NOMO-1 treated with DMSO at 0.1 percent for 48 hours (cell line): ENCODE data around the gene GRIK4.
"Not testable (repeated sequence)": the region's sequence is repeated elsewhere in the genome, so short reads cannot be mapped to it uniquely, and the experiment has no call there.

Source experiments
- DNase-seq: peaks from one replicate; lab custom pipeline; 2025; ENCODE audit not compliant: unreplicated experiment; lab: John Stamatoyannopoulos, UW

GRIK4 gene

DNA sequence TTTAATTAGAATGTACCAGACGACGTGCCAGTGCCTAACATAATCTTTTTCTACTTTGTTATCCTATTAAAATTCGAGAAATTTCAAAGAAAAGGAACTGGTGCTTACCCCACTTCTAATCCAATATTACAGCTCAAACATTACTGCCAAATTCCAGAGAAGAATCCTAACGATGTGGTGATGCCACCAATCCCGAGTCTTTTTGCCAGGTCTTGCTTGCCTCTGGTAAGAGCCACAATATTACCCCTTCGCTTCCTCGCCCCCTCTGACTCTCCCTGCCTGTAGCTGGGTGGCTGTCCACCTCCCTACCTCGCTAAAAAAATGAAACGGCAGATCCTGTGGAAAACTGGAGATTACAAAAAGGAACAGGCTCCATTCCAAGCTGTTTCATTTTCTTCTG lies 462.9 kb downstream of the GRIK4 start:
- DNase-seq: no peak

DNA sequence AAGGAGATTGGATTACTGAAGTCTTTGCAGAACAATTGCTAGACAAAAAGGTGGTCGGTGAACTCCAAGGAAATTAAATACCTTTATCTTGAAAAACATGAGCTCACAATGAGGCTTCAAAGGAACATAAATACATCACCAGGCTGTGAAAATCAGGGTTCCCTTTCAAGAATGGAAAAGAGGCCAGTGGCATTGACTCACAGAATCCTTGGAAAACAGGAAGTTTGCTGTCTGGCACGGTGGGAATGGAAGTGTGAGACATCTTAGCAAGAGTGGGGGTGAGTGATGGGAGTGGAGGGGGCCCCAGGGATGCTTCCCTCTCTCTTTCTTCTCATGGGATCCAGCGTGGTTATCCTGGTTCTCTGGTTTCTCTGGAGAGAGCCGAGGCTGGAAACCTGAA lies 463.4 kb downstream of the GRIK4 start:
- no peak for DNase-seq

DNA sequence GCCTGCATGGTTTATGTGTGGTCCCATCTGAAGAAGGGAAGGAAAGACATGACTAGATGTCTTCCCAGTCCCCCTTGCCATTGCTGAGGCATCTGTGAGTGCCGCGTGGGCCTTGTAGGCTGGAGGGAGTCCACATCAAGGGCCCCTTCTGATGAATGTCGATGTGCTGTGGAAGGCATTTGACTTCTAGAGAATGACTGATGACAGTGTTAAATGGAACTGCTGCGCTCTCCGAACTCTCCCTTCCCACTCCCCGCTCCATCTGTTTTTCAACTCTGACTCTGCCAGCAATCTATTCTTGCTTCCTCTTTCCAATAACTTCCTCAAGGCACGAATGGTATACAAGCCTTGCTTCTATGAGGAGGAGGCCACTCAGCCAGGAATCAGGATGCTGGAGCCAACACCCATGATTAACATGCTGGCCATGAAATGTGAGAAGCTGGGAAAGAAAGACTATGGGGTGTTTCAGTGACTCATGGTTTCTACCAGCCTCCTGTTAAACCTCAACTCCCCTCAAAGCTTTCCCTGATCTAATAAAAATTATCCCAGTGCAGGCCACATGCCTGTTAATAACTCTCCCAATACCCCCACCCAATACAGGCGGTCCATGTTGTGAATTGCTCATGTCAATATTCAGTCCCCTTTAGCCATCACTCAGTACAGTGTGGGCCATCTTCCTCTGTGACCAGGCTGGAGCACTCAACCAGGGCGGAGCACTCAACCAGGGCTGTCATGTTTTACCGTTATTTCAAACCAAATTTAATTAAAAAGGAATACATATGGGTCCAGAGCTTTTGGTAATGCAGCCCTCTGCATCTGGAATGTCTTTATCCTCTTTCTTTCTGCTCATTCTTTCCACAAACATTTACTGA lies 466.0 kb downstream of the GRIK4 start:
- no peak for DNase-seq

DNA sequence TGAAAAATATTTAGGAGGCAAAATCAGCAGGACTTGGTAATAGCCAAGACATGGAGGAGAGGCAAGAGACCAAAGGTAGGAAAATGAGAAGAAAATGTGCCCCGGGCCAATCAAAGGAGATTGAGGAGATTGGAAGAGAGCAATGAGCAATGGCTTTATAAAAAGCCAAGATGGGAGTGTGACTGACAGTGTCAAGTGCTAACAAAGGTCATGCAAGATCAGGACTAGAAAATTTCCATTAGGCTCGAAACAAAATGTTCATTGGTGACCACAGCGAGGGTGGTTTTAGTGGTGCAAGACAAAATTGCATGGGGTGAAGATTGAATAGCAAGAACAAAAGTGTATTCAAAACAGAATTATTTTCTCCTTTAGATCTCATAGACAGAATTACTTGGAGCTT lies 467.2 kb downstream of the GRIK4 start:
- no peak for DNase-seq

DNA sequence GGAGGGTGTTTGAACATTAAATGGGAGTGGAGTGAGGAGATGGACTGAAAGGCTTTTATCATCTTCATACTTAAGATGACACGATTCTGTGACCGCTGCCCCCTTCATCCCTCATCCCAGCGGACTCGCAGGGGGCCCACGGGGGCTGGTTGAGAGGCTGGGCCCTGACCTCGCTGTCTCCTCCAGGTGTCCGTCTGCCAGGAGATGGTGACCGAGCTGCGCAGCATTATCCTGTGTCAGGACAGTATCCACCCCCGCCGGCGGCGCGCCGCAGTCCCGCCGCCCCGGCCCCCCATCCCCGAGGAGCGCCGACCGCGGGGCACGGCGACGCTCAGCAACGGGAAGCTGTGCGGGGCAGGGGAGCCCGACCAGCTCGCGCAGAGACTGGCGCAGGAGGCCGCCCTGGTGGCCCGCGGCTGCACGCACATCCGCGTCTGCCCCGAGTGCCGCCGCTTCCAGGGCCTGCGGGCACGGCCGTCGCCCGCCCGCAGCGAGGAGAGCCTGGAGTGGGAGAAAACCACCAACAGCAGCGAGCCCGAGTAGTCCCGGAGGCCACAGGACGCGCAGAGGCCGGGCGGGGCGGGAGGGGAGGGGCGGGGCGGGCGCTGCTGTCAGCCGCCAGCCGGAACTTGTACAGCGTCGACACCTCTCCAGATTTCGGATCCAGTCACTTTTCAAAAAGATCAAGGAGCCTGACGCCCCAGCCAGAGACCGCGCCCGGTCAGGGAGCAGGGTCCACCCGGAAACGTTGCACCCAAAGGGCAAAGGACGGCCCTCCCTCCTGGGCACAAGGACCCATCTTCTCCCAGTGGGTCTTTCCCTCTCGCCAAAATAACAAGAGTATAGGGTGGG lies 474.4 kb downstream of the GRIK4 start:
- peak; percentile 35 for DNase-seq

DNA sequence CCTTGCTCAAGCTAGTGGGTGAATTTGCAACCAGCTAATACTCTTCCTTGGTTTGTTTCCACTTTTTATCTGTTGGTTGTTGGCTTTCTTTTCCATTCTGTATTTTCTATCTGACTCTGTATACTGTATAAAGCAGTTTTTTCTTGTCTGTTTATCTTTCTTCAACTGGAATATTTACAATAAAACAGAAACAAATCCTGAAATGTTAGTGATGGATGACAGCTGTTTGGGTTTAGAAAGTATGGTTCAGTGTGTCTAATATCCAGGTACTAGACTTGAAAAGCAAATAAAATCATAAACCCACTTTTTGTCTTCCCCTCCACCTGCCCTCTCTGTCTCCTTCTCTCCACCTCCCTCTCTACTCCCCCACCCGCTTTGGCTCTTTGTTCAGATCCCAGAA lies 477.1 kb downstream of the GRIK4 start:
- DNase-seq: no peak

DNA sequence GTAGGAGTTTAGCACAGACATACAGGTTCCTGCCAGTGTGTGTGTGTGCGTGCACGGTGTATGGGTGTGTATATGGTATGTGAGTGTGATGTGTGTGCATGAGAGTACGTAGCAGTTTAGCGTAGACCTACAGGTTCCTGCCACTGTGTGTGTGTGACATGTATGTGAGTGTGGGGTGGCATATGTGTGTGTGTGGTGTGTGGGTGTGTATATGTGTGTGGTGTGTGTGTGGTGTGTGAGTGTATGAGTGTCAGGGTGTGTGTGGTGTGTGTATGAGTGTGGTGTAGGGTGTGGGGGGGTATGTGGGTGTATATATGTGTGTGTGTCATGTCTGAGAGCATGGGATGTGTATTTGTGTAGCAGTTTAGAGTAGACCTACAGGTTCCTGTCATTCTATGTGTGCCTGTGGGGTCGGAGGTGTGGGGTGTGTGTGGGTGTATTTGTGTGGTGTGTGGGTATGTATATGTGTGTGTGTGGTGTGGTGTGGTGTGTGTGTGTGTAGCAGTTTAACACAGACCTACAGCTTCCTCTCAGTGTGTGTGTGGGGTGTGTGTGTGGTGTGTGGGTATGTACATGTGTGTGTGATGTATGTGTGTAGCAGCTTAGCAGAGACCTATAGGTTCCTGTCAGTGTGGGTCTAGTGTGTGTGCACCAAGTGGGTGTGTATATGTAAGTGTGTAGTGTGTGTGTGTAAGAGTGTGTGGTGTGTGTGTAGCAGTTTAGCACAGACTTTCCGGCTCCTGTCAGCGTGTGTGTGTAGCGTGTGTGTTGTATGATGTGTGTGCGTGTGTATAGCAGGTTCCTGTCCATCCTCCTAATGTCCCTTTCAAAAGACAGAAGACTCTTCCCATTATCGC lies 480.5 kb downstream of the GRIK4 start:
- DNase-seq: no peak

DNA sequence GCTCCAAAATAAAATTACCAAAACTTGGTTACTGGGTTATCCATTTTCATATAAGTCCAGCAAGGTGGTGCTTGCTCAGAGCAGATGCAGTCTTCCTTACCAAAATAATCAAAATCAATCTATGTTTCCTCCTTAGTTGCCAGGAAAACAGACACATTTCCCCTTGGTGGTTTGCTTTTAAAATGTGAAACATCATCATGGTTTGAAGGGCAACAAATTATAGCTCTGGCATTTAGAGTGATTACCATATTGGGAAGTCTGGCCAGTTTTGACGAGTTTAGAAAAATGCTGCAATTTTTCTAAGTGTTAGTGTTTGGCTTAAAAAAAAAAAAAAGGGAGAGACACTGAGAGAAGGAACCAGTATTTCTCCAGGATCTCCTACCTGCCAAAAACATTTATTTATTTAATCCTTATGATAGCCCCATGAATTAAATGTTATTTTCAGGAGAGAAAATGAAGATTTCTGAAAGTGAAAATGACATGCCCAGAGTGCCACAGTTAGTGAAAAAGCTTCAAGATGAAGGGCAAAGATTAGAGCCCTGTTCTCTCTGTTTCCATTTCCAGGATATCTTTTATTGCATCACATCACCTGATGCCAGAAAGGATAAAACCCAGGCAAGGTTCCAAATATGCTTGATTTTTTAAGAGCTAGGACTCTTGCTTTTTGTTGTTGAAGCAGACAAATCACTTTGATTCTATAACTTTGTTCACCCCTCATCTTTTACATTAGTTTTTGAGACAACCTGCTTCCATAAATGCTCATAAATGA lies 482.7 kb downstream of the GRIK4 start:
- peak; percentile 0 for DNase-seq

DNA sequence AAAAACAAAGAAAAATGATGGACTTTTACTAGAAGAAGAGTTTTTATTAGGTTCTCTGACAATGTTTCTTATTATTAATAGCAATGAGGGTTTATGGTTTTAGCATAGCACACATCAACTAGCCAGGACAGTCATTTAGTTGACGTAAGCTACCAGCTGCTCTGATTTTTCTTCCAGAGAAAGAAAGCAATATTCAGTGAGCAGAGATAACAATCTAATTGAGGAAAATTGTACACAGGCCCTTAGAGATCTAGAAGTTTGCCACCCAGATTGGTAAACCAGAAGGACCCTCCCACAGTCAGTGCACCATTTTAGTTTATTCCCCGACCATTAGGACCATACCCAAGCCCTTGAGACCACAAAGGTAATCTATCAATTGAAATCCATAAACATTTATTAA lies 483.6 kb downstream of the GRIK4 start:
- DNase-seq: no peak

DNA sequence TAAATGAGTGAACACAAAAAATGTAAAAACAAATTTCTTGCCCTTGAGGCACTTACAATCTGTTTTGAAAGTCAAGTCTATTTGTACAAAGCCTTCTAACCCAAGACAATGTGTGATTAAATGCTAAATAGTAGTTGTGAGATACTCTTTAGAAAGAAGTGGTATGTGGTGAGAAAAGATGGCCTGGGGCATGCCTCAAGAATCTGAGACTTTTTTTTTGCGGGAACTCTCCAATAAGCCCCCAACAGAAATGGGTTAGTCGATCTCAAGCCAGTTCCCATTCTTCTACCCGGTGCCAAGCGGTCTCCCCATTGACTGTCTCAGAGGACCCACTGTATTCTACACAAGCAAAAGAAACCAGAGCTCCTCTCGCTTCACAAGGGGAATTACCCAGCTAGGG lies 485.4 kb downstream of the GRIK4 start:
- no peak for DNase-seq

DNA sequence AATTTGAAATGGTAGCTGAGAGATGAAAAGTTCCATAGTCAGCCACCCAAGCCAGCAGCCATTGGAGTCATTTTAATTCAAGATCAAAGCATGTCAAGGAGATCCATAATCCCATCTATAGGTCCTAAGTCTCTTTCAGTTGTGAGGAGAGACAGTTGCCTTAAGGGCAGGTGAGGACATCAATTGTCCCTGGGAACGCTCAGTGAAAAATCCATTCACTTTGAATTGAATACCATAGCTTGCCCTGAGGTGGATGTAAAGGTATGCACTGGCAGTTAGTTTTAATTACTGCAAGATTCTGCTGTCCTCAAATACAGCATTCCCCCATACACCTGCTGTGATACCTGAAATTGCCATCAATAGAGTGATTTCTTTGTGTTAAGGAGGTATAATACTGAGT lies 487.0 kb downstream of the GRIK4 start:
- DNase-seq: no peak

DNA sequence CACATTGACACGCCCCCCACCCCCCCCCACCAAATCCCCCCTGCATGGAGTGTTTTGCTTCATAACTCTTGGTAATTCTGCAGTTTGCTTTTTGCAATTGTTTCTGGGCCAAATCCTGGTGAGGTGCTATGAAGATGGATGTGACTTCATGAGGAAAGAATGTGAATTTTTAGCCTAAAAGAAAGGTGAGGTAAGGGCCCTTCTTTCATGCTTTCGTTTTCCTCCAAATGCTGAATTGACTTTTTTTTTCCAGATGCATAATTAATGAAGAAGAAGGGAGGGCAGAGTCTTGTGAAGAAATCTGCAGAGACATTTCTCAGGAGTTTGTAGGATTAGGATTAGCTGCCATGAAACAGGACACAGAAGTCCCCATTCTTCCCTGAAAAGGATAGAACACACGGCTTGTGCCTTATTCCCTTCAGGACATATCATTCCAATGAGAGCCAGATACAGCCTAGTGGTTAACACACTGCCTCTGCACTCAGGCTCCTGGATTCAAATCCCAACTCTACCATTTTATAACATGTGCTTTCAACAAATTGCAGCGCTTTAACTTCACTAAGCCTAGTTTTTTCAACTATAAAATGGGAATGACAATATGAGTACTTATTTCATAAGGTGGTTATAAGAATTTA lies 492.8 kb downstream of the GRIK4 start:
- DNase-seq: no peak

DNA sequence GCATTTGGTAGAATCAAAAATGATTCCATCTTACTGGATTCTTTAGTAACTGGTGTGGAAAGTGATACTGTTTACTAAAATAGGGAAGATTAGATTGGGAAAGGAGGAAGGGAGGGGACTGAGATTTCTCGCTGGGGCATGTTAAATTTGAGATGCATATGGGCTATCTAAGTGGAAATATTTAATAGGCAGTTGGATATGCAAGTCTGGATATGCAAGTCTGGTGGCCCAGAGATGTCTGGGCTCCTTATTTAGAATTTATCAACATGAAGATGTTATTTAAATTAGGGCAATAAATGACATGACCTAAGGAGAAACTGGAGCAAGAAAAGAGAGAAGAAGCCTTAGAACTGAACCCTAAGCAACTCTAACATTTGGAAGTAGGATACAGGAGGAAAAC lies 495.4 kb downstream of the GRIK4 start:
- no peak for DNase-seq

DNA sequence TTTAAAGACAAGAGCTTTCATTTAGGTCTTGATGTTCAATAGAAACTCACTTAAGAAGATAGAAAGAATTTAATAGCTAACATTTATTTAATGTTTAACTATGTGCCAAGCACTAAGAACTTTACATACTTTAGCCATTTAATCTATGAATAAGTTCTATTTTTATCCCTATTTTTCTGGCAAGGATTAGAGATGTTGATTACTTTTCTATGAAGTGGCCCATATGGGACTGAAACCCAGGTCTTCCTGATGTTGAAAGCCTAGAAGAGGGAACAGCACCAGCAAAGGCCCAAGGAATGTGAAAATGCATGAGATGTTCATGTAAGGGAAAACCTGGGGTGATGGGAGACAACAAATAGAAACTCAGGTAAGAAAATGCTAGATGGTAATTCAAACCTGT lies 497.0 kb downstream of the GRIK4 start:
- no peak for DNase-seq

DNA sequence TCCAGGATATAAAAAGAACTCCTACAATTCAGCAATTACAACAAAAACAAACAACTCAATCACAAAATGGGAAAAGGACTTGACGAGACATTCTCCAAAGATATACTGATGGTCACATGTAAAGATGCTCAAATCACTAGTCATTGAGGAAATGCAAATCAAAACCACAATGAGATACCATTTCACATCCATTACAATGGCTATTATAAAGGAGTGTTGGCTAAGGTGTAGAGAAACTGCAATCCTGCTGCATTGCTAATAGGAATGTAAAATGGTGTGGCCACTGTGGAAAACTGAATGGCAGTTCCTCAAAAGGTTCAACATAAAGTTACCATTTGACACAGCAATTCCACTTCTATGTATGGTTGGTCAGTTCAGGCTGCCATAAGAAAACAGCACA lies 500.5 kb downstream of the GRIK4 start:
- DNase-seq: no peak

DNA sequence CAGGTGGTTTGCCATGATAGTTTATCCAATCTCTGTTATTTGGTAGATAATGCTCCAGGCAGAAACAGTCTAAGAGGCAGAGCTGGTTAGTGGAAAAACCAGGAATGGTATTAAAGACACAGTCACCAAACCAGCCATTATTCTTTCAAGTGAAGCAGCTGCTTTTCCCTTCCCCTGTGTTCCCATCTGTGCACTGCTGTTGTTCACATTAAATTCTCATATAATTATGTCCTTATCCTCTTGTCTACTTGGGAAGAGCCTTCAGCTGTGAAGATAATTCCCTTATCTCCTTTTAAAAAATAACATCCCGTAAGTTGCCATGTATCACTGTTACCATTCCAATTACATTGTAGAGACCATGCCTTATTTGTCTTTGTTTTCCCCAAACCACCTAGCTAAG lies 507.2 kb downstream of the GRIK4 start:
- DNase-seq: no peak

DNA sequence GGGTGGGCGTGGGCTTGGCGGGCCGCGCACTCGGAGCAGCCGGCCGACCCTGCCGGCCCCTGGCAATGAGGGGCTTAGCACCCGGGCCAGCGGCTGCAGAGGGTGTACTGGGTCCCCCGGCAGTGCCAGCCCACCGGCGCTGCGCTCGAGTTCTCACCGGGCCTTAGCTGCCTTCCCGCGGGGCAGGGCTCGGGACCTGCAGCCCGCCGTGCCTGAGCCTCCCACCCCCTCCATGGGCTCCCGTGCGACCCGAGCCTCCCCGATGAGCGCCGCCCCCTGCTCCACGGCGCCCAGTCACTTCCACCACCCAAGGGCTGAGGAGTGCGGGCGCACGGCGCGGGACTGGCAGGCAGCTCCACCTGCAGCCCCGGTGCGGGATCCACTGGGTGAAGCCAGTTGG lies 510.2 kb downstream of the GRIK4 start:
- not testable (repeated sequence) for DNase-seq

DNA sequence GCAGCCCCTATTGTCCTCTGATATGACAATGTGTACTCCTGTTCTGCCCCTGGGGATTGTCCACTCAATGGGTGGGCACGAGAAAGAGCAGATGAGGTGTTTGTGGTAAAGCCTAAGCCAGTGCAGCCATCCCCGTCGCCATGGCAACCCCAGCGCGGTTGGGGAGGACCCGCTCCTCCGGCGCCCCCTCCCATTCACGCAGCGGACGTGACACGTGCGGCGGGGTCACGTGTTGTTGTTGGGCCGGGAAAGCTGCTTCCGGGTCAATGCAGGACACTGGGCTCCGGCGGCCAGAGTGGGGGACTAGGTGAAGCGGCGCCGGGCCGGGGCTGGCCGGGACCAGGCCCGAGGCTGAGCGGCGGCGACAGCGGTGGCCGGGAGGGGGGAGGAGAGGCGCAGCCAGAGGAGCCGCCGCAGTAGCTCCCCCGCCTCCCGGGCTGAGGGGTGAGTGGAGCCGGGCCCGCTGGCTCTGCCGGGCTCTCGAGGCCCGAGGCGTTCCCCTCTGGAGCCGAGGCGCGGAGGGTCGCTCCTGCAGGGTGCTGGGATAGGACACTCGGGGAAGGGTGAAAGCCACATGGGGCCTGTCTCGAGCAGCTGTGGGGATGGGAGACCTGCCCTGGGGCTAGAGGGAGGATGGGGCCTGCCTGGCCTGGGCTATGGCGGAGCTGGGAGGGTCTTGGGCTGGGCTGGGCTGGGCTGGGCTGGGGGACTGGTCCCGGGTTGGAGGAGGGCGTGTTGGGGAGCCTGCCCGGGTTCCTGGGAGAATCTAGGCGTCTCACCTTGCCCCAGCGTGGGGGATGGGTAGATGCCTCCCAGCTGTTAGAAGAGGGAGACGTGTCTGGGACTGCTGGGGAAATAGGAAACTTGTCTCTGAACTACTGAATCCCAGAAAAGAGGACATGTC lies 512.6 kb downstream of the GRIK4 start, which contains the start of gene TBCEL:
TBCEL (plus strand) TSS at position 255 of the 904 bp plus-strand sequence. CDS start 21,589 bp downstream, outside the sequence.
- peak; percentile 57 for DNase-seq

DNA sequence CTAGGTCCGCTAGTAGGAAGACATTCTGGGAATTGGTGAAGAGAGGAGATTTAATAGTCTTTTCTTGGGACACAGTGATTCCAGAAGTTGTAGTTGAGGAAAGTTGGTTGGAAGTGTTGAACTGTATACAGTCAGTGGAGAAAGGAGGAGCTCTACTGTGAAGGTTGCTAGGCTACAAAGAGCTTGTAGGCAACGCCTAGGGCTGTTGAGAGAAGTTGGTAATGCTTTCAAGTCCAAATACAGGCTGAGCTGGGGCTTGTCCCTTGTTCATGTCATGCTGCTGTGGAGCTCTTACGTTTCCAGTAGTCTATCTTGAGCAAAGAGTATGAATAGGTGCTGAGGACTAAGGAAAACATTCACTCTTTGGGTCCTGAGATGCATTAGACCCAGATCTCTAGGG lies 513.4 kb downstream of the GRIK4 start:
- no peak for DNase-seq
